WTC11 (cell line): ENCODE measurements around the gene NFIC. TPM values are rescaled to one million over a fixed set of nuclear protein-coding genes. Genes with fewer than 3 reads are reported as not detected.

Experiments
- ATAC-seq: fragments of 200-7000 bp; cut with Tn5 transposase; 2 replicates; pipeline ENCODE4 v1.10.0; 2021; ENCODE audit warnings: mild to moderate bottlenecking, moderate library complexity
- CTCF ChIA-PET: fragments of 300-600 bp; sonication (Branson Sonifier 250); formaldehyde crosslinking; loops from one replicate; lab custom pipeline; 2021; ENCODE audit warnings: antibody characterized with exemption; lab: Charles Lee
- POLR2A ChIA-PET: fragments of 350-600 bp; sonication (Branson Sonifier 250); formaldehyde crosslinking; loops from one replicate; lab custom pipeline; 2021; ENCODE audit warnings: antibody characterized with exemption; lab: Charles Lee
- DNase-seq: peaks from one replicate; pipeline ENCODE4 v3.0.0; 2021; ENCODE audit warnings: low spot score
- H3K27ac Mint-ChIP-seq: 2 replicates; pipeline ENCODE4 v1.8.0; 2021; ENCODE audit warnings: mixed read lengths
- H3K27me3 Mint-ChIP-seq: 2 replicates; pipeline ENCODE4 v1.8.0; 2021; ENCODE audit warnings: low read depth, mild to moderate bottlenecking, moderate library complexity, mixed read lengths
- H3K36me3 Mint-ChIP-seq: 2 replicates; pipeline ENCODE4 v1.8.0; 2021; ENCODE audit warnings: mixed read lengths
- H3K4me1 Mint-ChIP-seq: 2 replicates; pipeline ENCODE4 v1.8.0; 2022; ENCODE audit warnings: mixed read lengths
- H3K4me3 Mint-ChIP-seq: 2 replicates; pipeline ENCODE4 v1.8.0; 2021; ENCODE audit warnings: mild to moderate bottlenecking, moderate library complexity, mixed read lengths
- H3K9me3 Mint-ChIP-seq: 2 replicates; pipeline ENCODE4 v1.8.0; 2021; ENCODE audit warnings: mixed read lengths
- AR ChIP-seq: fragments of 250-450 bp; sonication (Bioruptor Pico); IDR thresholded peaks from 2 replicates; pipeline ENCODE4 v1.9.0; 2021; ENCODE audit warnings: mild to moderate bottlenecking
- ATF2 ChIP-seq: sonication (generic); formaldehyde crosslinking; IDR thresholded peaks from 2 replicates; pipeline ENCODE4 v1.8.1; 2022; ENCODE audit warnings: low read depth, missing genetic modification reagents, borderline replicate concordance
- CREM ChIP-seq: sonication (generic); formaldehyde crosslinking; IDR thresholded peaks from 2 replicates; pipeline ENCODE4 v1.8.1; 2022; ENCODE audit warnings: mild to moderate bottlenecking, missing genetic modification reagents, moderate library complexity
- E2F1 ChIP-seq: sonication (generic); formaldehyde crosslinking; IDR thresholded peaks from 2 replicates; pipeline ENCODE4 v1.8.0; 2022; ENCODE audit warnings: mild to moderate bottlenecking, missing genetic modification reagents
- FOXP1 ChIP-seq: sonication (generic); formaldehyde crosslinking; IDR thresholded peaks from 2 replicates; pipeline ENCODE4 v1.8.0; 2022; ENCODE audit warnings: missing genetic modification reagents, mild to moderate bottlenecking, moderate library complexity, borderline replicate concordance
- HMGXB4 ChIP-seq: sonication (generic); formaldehyde crosslinking; IDR thresholded peaks from 2 replicates; pipeline ENCODE4 v1.8.1; 2023; ENCODE audit warnings: mild to moderate bottlenecking, moderate library complexity, missing genetic modification reagents
- JAZF1 ChIP-seq: fragments of 250-450 bp; sonication (Bioruptor Pico); IDR thresholded peaks from 2 replicates; pipeline ENCODE4 v1.9.0; 2021; ENCODE audit warnings: moderate library complexity, mild to moderate bottlenecking, inconsistent platforms
- SMAD3 ChIP-seq: sonication (generic); formaldehyde crosslinking; IDR thresholded peaks from 2 replicates; pipeline ENCODE4 v1.8.0; 2022; ENCODE audit warnings: missing genetic modification reagents, mild to moderate bottlenecking, borderline replicate concordance
- TCF7 ChIP-seq: sonication (generic); formaldehyde crosslinking; IDR thresholded peaks from 2 replicates; pipeline ENCODE4 v1.8.0; 2022; ENCODE audit warnings: mild to moderate bottlenecking, low read depth, missing genetic modification reagents, moderate library complexity
- TEAD1 ChIP-seq: sonication (generic); formaldehyde crosslinking; IDR thresholded peaks from 2 replicates; pipeline ENCODE4 v1.8.0; 2022; ENCODE audit warnings: mild to moderate bottlenecking, missing genetic modification reagents
- ZMAT4 ChIP-seq: fragments of 250-450 bp; sonication (Bioruptor Pico); IDR thresholded peaks from 2 replicates; pipeline ENCODE4 v1.9.0; 2021; ENCODE audit warnings: mild to moderate bottlenecking
- ZNF671 ChIP-seq: fragments of 250-450 bp; sonication (Bioruptor Pico); IDR thresholded peaks from 2 replicates; pipeline ENCODE4 v1.8.0; 2021; ENCODE audit warnings: mild to moderate bottlenecking
- ZSCAN18 ChIP-seq: fragments of 250-450 bp; sonication (Bioruptor Pico); IDR thresholded peaks from 2 replicates; pipeline ENCODE4 v2.1.2; 2022; ENCODE audit warnings: mild to moderate bottlenecking, moderate library complexity
- total RNA-seq: library from RNA; stranded (reverse); gene quantifications from 3 replicates; pipeline ENCODE4 v1.2.3, GENCODE V29; 2021
- TF ChIP-seq, protein P1 (sequence below): sonication (generic); formaldehyde crosslinking; IDR thresholded peaks from 2 replicates; pipeline ENCODE4 v1.8.0; 2023; ENCODE audit warnings: missing genetic modification reagents, mild to moderate bottlenecking, borderline replicate concordance
- TF ChIP-seq, protein P2 (sequence below): sonication (generic); formaldehyde crosslinking; IDR thresholded peaks from 2 replicates; pipeline ENCODE4 v1.8.0; 2022; ENCODE audit warnings: missing genetic modification reagents
- TF ChIP-seq, protein P3 (sequence below): sonication (generic); formaldehyde crosslinking; IDR thresholded peaks from 2 replicates; pipeline ENCODE4 v1.8.0; 2023; ENCODE audit warnings: mild to moderate bottlenecking, missing genetic modification reagents

Gene NFIC
- total RNA-seq, 1 experiment from 2014 or later: 3.5 TPM

DNA sequence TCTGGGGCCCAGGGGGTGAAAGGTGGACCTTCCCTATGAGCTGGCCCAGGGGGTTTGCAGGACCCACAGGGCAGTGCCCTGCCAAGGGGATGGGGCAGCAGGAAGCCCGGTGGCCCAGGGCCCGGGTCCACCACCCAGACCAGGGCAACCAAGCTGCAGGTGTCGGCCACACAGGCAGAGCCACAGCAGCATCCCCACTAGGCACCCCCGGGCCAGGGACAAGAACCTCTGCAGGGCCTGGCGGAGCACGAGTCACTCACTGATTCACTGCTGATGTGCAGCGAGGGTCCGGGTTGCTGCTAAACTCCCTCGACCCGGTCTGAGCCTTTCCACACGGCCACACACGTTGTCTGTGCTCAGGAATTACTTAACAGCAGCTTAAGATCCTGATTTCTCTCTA, 148.5 kb downstream of the NFIC start:
- H3K9me3 Mint-ChIP-seq: no peaks in the 10 kb centered on the region
- H3K27ac Mint-ChIP-seq: peak overlapping the region; percentile 84
- H3K4me3 Mint-ChIP-seq: no peak overlapping the region
- no peak for ATAC-seq
- peaks cover 45% of the 10 kb centered on the region for H3K4me1 Mint-ChIP-seq
- POLR2A ChIA-PET: interaction anchor here (0.7 kb wide), 2 partner anchors 83 to 1737 kb away, joined by 3 to 5 read pairs; no protein-coding TSS in a partner anchor
- no peak for DNase-seq
- H3K27me3 Mint-ChIP-seq: no peaks in the 10 kb centered on the region
- peaks cover 2% of the 10 kb centered on the region; the same call in 1 of the 2 replicates for H3K36me3 Mint-ChIP-seq
- CTCF ChIA-PET: interaction anchor here (1.1 to 4.8 kb wide), 3 partner anchors 12 to 85 kb away, joined by 3 to 31 read pairs (median 4); no protein-coding TSS in a partner anchor
- no peak for TF ChIP-seq TCF7 (CRISPR knock-in tag)
- TF ChIP-seq FOXP1 (CRISPR knock-in tag): no peak
- no peak for TF ChIP-seq CREM (CRISPR knock-in tag)
- no peak for TF ChIP-seq AR
- TF ChIP-seq ATF2: no peak
- TF ChIP-seq SMAD3 (CRISPR knock-in tag): no peak
- no peak for TF ChIP-seq TEAD1
- TF ChIP-seq E2F1 (CRISPR knock-in tag): no peak
- TF ChIP-seq ZSCAN18 (CRISPR knock-in tag): no peak
- TF ChIP-seq JAZF1 (CRISPR knock-in tag): no peak
- no peak for TF ChIP-seq ZMAT4 (CRISPR knock-in tag)
- no peak for TF ChIP-seq HMGXB4 (CRISPR knock-in tag)
- TF ChIP-seq, protein P1, sequence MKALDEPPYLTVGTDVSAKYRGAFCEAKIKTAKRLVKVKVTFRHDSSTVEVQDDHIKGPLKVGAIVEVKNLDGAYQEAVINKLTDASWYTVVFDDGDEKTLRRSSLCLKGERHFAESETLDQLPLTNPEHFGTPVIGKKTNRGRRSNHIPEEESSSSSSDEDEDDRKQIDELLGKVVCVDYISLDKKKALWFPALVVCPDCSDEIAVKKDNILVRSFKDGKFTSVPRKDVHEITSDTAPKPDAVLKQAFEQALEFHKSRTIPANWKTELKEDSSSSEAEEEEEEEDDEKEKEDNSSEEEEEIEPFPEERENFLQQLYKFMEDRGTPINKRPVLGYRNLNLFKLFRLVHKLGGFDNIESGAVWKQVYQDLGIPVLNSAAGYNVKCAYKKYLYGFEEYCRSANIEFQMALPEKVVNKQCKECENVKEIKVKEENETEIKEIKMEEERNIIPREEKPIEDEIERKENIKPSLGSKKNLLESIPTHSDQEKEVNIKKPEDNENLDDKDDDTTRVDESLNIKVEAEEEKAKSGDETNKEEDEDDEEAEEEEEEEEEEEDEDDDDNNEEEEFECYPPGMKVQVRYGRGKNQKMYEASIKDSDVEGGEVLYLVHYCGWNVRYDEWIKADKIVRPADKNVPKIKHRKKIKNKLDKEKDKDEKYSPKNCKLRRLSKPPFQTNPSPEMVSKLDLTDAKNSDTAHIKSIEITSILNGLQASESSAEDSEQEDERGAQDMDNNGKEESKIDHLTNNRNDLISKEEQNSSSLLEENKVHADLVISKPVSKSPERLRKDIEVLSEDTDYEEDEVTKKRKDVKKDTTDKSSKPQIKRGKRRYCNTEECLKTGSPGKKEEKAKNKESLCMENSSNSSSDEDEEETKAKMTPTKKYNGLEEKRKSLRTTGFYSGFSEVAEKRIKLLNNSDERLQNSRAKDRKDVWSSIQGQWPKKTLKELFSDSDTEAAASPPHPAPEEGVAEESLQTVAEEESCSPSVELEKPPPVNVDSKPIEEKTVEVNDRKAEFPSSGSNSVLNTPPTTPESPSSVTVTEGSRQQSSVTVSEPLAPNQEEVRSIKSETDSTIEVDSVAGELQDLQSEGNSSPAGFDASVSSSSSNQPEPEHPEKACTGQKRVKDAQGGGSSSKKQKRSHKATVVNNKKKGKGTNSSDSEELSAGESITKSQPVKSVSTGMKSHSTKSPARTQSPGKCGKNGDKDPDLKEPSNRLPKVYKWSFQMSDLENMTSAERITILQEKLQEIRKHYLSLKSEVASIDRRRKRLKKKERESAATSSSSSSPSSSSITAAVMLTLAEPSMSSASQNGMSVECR: no peak
- TF ChIP-seq, protein P2, sequence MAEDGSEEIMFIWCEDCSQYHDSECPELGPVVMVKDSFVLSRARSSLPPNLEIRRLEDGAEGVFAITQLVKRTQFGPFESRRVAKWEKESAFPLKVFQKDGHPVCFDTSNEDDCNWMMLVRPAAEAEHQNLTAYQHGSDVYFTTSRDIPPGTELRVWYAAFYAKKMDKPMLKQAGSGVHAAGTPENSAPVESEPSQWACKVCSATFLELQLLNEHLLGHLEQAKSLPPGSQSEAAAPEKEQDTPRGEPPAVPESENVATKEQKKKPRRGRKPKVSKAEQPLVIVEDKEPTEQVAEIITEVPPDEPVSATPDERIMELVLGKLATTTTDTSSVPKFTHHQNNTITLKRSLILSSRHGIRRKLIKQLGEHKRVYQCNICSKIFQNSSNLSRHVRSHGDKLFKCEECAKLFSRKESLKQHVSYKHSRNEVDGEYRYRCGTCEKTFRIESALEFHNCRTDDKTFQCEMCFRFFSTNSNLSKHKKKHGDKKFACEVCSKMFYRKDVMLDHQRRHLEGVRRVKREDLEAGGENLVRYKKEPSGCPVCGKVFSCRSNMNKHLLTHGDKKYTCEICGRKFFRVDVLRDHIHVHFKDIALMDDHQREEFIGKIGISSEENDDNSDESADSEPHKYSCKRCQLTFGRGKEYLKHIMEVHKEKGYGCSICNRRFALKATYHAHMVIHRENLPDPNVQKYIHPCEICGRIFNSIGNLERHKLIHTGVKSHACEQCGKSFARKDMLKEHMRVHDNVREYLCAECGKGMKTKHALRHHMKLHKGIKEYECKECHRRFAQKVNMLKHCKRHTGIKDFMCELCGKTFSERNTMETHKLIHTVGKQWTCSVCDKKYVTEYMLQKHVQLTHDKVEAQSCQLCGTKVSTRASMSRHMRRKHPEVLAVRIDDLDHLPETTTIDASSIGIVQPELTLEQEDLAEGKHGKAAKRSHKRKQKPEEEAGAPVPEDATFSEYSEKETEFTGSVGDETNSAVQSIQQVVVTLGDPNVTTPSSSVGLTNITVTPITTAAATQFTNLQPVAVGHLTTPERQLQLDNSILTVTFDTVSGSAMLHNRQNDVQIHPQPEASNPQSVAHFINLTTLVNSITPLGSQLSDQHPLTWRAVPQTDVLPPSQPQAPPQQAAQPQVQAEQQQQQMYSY (CRISPR knock-in tag): no peak
- TF ChIP-seq ZNF671 (CRISPR knock-in tag): no peak
- TF ChIP-seq, protein P3, sequence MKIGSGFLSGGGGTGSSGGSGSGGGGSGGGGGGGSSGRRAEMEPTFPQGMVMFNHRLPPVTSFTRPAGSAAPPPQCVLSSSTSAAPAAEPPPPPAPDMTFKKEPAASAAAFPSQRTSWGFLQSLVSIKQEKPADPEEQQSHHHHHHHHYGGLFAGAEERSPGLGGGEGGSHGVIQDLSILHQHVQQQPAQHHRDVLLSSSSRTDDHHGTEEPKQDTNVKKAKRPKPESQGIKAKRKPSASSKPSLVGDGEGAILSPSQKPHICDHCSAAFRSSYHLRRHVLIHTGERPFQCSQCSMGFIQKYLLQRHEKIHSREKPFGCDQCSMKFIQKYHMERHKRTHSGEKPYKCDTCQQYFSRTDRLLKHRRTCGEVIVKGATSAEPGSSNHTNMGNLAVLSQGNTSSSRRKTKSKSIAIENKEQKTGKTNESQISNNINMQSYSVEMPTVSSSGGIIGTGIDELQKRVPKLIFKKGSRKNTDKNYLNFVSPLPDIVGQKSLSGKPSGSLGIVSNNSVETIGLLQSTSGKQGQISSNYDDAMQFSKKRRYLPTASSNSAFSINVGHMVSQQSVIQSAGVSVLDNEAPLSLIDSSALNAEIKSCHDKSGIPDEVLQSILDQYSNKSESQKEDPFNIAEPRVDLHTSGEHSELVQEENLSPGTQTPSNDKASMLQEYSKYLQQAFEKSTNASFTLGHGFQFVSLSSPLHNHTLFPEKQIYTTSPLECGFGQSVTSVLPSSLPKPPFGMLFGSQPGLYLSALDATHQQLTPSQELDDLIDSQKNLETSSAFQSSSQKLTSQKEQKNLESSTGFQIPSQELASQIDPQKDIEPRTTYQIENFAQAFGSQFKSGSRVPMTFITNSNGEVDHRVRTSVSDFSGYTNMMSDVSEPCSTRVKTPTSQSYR (CRISPR knock-in tag): no peak
